Sigmoid colon (tissue), 3 donors: Measurements from ENCODE around the gene KLHL29.

Experiments used
- POLR2A ChIP-seq, 2 donors: fragments of 450-650 bp; IDR thresholded peaks; one replicate each; pipeline ENCODE4 v1.6.1; 2016; ENCODE audit warnings: antibody characterized with exemption in 2 of 2, mild to moderate bottlenecking in 2 of 2, moderate library complexity in 2 of 2
- TF ChIP-seq, protein P1 (sequence below), 4 experiments: fragments of 450-650 bp in 3 of 4; fragments of 200-600 bp in 1 of 4; IDR thresholded peaks; one replicate each; pipeline ENCODE4 v1.5.1; 2016 to 2019; ENCODE audit warnings: antibody characterized with exemption in 4 of 4, mild to moderate bottlenecking in 3 of 4, moderate library complexity in 2 of 4

DNA sequence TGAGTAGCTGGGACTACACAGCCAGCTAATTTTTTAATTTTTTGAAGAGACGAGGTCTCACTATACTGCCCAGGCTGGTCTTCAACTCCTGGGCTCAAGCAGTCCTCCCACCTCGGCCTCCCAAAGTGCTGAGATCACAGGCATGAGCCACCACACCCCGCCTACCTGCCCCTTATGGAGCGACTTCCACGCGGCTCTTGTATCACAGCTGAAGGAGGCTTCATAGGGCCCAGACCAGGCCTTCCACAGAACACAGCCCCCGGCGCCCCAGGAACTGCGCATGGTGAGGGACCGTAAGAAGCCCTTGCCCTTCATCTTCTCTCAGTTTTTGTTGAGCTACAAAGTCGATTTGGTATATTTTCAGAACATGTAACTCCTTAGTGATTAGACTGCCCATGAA lies 220.3 kb downstream of the KLHL29 start:
- no peak for TF ChIP-seq POLR2A (IDR thresholded peaks at IDR 0.05)
- TF ChIP-seq, protein P1, sequence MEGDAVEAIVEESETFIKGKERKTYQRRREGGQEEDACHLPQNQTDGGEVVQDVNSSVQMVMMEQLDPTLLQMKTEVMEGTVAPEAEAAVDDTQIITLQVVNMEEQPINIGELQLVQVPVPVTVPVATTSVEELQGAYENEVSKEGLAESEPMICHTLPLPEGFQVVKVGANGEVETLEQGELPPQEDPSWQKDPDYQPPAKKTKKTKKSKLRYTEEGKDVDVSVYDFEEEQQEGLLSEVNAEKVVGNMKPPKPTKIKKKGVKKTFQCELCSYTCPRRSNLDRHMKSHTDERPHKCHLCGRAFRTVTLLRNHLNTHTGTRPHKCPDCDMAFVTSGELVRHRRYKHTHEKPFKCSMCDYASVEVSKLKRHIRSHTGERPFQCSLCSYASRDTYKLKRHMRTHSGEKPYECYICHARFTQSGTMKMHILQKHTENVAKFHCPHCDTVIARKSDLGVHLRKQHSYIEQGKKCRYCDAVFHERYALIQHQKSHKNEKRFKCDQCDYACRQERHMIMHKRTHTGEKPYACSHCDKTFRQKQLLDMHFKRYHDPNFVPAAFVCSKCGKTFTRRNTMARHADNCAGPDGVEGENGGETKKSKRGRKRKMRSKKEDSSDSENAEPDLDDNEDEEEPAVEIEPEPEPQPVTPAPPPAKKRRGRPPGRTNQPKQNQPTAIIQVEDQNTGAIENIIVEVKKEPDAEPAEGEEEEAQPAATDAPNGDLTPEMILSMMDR (IDR thresholded peaks at IDR 0.05), result no peak
